HepG2 (cell line): Measurements from ENCODE around the gene DBN1. TPM values are rescaled to one million over a fixed set of nuclear protein-coding genes. Genes with fewer than 3 reads are reported as not detected.

Source experiments
- CBX5 ChIP-seq: sonication (generic); formaldehyde crosslinking; IDR thresholded peaks from 2 replicates; pipeline ENCODE4 v1.4.0; 2020; ENCODE audit warnings: missing genetic modification reagents, borderline replicate concordance
- EED ChIP-seq: sonication (generic); formaldehyde crosslinking; IDR thresholded peaks from 2 replicates; pipeline ENCODE4 v1.5.0; 2020; ENCODE audit warnings: mild to moderate bottlenecking, missing genetic modification reagents
- JUND ChIP-seq: sonication (generic); formaldehyde crosslinking; IDR thresholded peaks from 2 replicates; pipeline ENCODE4 v1.8.0; 2022; ENCODE audit warnings: mild to moderate bottlenecking, missing genetic modification reagents
- PHF8 ChIP-seq: sonication (generic); formaldehyde crosslinking; IDR thresholded peaks from 2 replicates; pipeline ENCODE4 v1.5.0; 2020; ENCODE audit warnings: missing genetic modification reagents
- POLR2AphosphoS2 ChIP-seq: IDR thresholded peaks from 2 replicates; pipeline ENCODE4 v1.6.1; 2011; ENCODE audit warnings: low read depth, low read length, improper control_type of control experiment
- RBFOX2 ChIP-seq: fragments of 200-400 bp; formaldehyde crosslinking; IDR thresholded peaks from 2 replicates; pipeline ENCODE4 v1.6.1; 2017; ENCODE audit warnings: low read depth, mild to moderate bottlenecking, low read length
- REL ChIP-seq: sonication (generic); formaldehyde crosslinking; conservative IDR thresholded peaks from 2 replicates; pipeline ENCODE4 v1.8.0; 2022; ENCODE audit warnings: mild to moderate bottlenecking, missing genetic modification reagents, moderate library complexity
- RFXAP ChIP-seq: sonication (generic); formaldehyde crosslinking; IDR thresholded peaks from 2 replicates; pipeline ENCODE4 v1.4.0; 2020; ENCODE audit warnings: missing genetic modification reagents, borderline replicate concordance
- TCF7 ChIP-seq: sonication (generic); IDR thresholded peaks from 2 replicates; pipeline ENCODE4 v1.6.1; 2016; ENCODE audit warnings: antibody characterized with exemption, low read depth
- THAP11 ChIP-seq: IDR thresholded peaks from 2 replicates; pipeline ENCODE4 v1.6.1; 2016; ENCODE audit warnings: missing biosample characterization, missing genetic modification reagents
- ZMYM3 ChIP-seq: sonication (generic); formaldehyde crosslinking; IDR thresholded peaks from 2 replicates; pipeline ENCODE4 v1.5.1; 2020; ENCODE audit warnings: mild to moderate bottlenecking, missing genetic modification reagents
- ZMYM4 ChIP-seq: sonication (generic); formaldehyde crosslinking; IDR thresholded peaks from 2 replicates; pipeline ENCODE4 v1.8.1; 2023; ENCODE audit warnings: mild to moderate bottlenecking, missing genetic modification reagents
- ZNF30 ChIP-seq: sonication (generic); formaldehyde crosslinking; IDR thresholded peaks from 2 replicates; pipeline ENCODE4 v1.5.0; 2020; ENCODE audit warnings: mild to moderate bottlenecking, missing genetic modification reagents
- ZNF331 ChIP-seq: sonication (generic); formaldehyde crosslinking; IDR thresholded peaks from 2 replicates; pipeline ENCODE4 v1.4.0; 2020; ENCODE audit warnings: missing genetic modification reagents
- ZNF572 ChIP-seq: sonication (generic); formaldehyde crosslinking; IDR thresholded peaks from 2 replicates; pipeline ENCODE4 v1.5.1; 2020; ENCODE audit warnings: mild to moderate bottlenecking, missing genetic modification reagents
- polyA plus RNA-seq, 8 experiments: library from polyadenylated mRNA; depleted of rRNA in 3 of 8; stranded (reverse) in 7 of 8; unstranded in 1 of 8; fragments of >200 nt; fragmentation: Illumina TruSeq in 4 of 8; extraction: Trizol in 4 of 8; gene quantifications; 2 replicates each; pipeline versions ENCODE4 v1.2.1 to v1.2.3, GENCODE V29; 2011 to 2016; ENCODE audit warnings: low read depth in 4 of 8, missing spikeins in 1 of 8, mixed read lengths in 1 of 8; ENCODE audit not compliant: insufficient read depth in 1 of 8
- total RNA-seq, 5 experiments: library from RNA; depleted of rRNA; stranded (reverse); fragments of >200 nt; fragmentation: Illumina TruSeq; extraction: Trizol; gene quantifications; 2 replicates each; pipeline ENCODE4 v1.2.3, GENCODE V29; 2016; ENCODE audit warnings: low read depth in 1 of 5
- TF ChIP-seq, protein P1 (sequence below): sonication (generic); formaldehyde crosslinking; IDR thresholded peaks from 2 replicates; pipeline ENCODE4 v1.4.0; 2020; ENCODE audit warnings: missing genetic modification reagents, borderline replicate concordance
- TF ChIP-seq, protein P2 (sequence below): sonication (generic); formaldehyde crosslinking; IDR thresholded peaks from 2 replicates; pipeline ENCODE4 v1.8.0; 2022; ENCODE audit warnings: missing genetic modification reagents, low read depth, mild to moderate bottlenecking, borderline replicate concordance
- TF ChIP-seq, protein P3 (sequence below): sonication (generic); formaldehyde crosslinking; IDR thresholded peaks from 2 replicates; pipeline ENCODE4 v1.4.0; 2020; ENCODE audit warnings: missing genetic modification reagents, borderline replicate concordance
- TF ChIP-seq, protein P4 (sequence below): sonication (generic); formaldehyde crosslinking; IDR thresholded peaks from 2 replicates; pipeline ENCODE4 v1.5.1; 2020; ENCODE audit warnings: mild to moderate bottlenecking, missing genetic modification reagents
- TF ChIP-seq, protein P5 (sequence below): IDR thresholded peaks from 2 replicates; pipeline ENCODE4 v1.6.1; 2016; ENCODE audit warnings: missing genetic modification reagents, missing compliant biosample characterization

Gene DBN1
- total and polyA plus RNA-seq, 2 of the 13 experiments (the other 11 are each of a cell fraction or from before 2014, with no cell fraction given) = 27.0 to 37.3 TPM

DNA sequence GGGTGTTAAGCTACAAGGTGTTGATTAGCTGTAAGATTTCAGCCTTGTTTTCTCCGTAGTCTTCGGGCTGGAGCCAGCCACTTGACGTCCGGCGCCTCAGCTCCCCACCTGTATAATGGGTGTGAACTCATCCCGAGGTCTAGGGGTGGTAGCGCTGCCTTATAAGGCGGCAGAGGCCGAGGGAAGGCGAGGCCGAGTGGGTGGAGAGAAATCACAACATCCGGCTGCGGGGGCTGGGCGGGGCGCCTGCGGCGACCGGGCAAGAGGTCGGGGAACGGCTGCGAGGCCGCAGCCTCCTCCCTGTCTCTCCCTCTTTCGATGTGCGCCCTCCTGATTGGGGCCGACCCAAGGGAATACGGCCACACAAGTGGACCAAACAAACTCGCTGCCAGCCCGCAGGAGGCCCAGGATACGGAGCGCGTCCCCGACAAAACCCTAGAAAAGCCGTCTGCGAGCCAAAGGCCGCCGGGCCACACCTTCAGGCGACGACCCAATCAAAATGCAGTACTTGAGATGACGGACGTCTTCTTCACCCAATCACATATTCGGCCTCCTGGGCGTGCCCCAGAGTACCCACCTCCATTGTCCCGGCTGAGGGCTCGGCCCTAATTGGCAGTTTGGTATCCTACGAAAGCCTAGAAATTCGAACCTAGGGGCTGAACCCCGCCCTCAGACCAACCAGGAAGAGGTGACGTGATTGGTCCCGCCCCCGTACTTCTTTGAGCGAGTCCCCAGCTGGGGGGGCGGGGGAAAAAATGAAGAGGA is 47.5 kb downstream of the DBN1 start (continued):
- TF ChIP-seq, protein P1, sequence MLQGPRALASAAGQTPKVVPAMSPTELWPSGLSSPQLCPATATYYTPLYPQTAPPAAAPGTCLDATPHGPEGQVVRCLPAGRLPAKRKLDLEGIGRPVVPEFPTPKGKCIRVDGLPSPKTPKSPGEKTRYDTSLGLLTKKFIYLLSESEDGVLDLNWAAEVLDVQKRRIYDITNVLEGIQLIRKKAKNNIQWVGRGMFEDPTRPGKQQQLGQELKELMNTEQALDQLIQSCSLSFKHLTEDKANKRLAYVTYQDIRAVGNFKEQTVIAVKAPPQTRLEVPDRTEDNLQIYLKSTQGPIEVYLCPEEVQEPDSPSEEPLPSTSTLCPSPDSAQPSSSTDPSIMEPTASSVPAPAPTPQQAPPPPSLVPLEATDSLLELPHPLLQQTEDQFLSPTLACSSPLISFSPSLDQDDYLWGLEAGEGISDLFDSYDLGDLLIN (CRISPR knock-in tag) = no peak; the same call in 1 of the 2 replicates
- TF ChIP-seq, protein P2, sequence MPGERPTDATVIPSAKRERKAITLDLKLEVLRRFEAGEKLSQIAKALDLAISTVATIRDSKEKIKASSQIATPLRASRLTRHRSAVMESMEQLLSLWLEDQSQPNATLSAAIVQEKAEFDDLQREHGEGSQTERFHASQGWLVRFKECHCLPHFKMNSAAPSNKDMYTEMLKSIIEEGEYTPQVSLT (CRISPR knock-in tag) = no peak
- TF ChIP-seq TCF7 = no peak
- peak; percentile 43 for TF ChIP-seq ZNF331
- TF ChIP-seq ZMYM3 (CRISPR knock-in tag) = peak; percentile 99
- TF ChIP-seq, protein P3, sequence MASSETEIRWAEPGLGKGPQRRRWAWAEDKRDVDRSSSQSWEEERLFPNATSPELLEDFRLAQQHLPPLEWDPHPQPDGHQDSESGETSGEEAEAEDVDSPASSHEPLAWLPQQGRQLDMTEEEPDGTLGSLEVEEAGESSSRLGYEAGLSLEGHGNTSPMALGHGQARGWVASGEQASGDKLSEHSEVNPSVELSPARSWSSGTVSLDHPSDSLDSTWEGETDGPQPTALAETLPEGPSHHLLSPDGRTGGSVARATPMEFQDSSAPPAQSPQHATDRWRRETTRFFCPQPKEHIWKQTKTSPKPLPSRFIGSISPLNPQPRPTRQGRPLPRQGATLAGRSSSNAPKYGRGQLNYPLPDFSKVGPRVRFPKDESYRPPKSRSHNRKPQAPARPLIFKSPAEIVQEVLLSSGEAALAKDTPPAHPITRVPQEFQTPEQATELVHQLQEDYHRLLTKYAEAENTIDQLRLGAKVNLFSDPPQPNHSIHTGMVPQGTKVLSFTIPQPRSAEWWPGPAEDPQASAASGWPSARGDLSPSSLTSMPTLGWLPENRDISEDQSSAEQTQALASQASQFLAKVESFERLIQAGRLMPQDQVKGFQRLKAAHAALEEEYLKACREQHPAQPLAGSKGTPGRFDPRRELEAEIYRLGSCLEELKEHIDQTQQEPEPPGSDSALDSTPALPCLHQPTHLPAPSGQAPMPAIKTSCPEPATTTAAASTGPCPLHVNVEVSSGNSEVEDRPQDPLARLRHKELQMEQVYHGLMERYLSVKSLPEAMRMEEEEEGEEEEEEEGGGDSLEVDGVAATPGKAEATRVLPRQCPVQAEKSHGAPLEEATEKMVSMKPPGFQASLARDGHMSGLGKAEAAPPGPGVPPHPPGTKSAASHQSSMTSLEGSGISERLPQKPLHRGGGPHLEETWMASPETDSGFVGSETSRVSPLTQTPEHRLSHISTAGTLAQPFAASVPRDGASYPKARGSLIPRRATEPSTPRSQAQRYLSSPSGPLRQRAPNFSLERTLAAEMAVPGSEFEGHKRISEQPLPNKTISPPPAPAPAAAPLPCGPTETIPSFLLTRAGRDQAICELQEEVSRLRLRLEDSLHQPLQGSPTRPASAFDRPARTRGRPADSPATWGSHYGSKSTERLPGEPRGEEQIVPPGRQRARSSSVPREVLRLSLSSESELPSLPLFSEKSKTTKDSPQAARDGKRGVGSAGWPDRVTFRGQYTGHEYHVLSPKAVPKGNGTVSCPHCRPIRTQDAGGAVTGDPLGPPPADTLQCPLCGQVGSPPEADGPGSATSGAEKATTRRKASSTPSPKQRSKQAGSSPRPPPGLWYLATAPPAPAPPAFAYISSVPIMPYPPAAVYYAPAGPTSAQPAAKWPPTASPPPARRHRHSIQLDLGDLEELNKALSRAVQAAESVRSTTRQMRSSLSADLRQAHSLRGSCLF (CRISPR knock-in tag) = no peak
- TF ChIP-seq POLR2AphosphoS2 = no peak
- TF ChIP-seq RBFOX2 = peak; percentile 86
- peak; percentile 48; the same call in 1 of the 2 replicates for TF ChIP-seq THAP11
- TF ChIP-seq PHF8 (CRISPR knock-in tag) = peak; percentile 84
- peak; percentile 53 for TF ChIP-seq ZMYM4 (CRISPR knock-in tag)
- TF ChIP-seq RFXAP (CRISPR knock-in tag) = peak; percentile 76
- no peak for TF ChIP-seq EED (CRISPR knock-in tag)
- no peak for TF ChIP-seq REL
- TF ChIP-seq ZNF572 (CRISPR knock-in tag) = 0 out of 2 replicates have a peak, but pooled peaks have one; percentile 11
- TF ChIP-seq ZNF30 (CRISPR knock-in tag) = peak; percentile 89; the same call in 1 of the 2 replicates
- peak; percentile 17; the same call in 1 of the 2 replicates for TF ChIP-seq CBX5 (CRISPR knock-in tag)
- TF ChIP-seq, protein P4, sequence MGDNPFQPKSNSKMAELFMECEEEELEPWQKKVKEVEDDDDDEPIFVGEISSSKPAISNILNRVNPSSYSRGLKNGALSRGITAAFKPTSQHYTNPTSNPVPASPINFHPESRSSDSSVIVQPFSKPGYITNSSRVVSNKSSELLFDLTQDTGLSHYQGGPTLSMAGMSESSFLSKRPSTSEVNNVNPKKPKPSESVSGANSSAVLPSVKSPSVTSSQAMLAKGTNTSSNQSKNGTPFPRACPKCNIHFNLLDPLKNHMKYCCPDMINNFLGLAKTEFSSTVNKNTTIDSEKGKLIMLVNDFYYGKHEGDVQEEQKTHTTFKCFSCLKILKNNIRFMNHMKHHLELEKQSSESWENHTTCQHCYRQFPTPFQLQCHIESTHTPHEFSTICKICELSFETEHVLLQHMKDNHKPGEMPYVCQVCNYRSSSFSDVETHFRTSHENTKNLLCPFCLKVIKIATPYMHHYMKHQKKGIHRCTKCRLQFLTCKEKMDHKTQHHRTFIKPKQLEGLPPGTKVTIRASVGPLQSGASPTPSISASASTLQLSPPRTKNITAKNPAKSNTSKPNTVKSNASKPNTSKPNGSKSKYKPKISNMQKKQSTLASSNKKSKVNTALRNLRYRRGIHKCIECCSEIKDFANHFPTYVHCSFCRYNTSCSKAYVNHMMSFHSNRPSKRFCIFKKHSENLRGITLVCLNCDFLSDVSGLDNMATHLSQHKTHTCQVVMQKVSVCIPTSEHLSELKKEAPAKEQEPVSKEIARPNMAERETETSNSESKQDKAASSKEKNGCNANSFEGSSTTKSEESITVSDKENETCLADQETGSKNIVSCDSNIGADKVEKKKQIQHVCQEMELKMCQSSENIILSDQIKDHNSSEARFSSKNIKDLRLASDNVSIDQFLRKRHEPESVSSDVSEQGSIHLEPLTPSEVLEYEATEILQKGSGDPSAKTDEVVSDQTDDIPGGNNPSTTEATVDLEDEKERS (CRISPR knock-in tag) = no peak
- TF ChIP-seq JUND (CRISPR knock-in tag) = no peak
- TF ChIP-seq, protein P5, sequence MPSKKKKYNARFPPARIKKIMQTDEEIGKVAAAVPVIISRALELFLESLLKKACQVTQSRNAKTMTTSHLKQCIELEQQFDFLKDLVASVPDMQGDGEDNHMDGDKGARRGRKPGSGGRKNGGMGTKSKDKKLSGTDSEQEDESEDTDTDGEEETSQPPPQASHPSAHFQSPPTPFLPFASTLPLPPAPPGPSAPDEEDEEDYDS (CRISPR knock-in tag) = peak; percentile 63
